Smooth muscle cell (in vitro differentiated cells): ENCODE results near the gene NELL1. TPM values are rescaled to one million over a fixed set of nuclear protein-coding genes. Genes with fewer than 3 reads are reported as not detected.

Experiments
- DNase-seq: peaks from one replicate; lab custom pipeline; 2025; ENCODE audit not compliant: unreplicated experiment; lab: John Stamatoyannopoulos, UW
- H2AFZ ChIP-seq: fragments of 200-600 bp; sonication (generic); 2 replicates; pipeline ENCODE4 v1.6.0; 2016; ENCODE audit warnings: antibody characterized with exemption, low read depth, mild to moderate bottlenecking
- H3F3A ChIP-seq: fragments of 200-600 bp; sonication (generic); 2 replicates; pipeline ENCODE4 v1.6.0; 2017; ENCODE audit warnings: antibody characterized with exemption, low read depth
- H3K27ac ChIP-seq: fragments of 200-600 bp; sonication (generic); 2 replicates; pipeline ENCODE4 v1.5.1; 2016; ENCODE audit warnings: low read depth, mild to moderate bottlenecking
- H3K27me3 ChIP-seq: fragments of 200-600 bp; sonication (generic); 2 replicates; pipeline ENCODE4 v1.6.1; 2016; ENCODE audit warnings: low read depth, mild to moderate bottlenecking
- H3K36me3 ChIP-seq: fragments of 200-600 bp; sonication (generic); 2 replicates; pipeline ENCODE4 v1.5.1; 2016; ENCODE audit warnings: low read depth
- H3K4me1 ChIP-seq: fragments of 200-600 bp; sonication (generic); 2 replicates; pipeline ENCODE4 v1.5.1; 2016; ENCODE audit warnings: low read depth
- H3K4me2 ChIP-seq: fragments of 200-600 bp; sonication (generic); 2 replicates; pipeline ENCODE4 v1.6.0; 2016; ENCODE audit warnings: mild to moderate bottlenecking
- H3K4me3 ChIP-seq: fragments of 200-600 bp; sonication (generic); 2 replicates; pipeline ENCODE4 v1.5.1; 2016; ENCODE audit warnings: mild to moderate bottlenecking
- H3K79me2 ChIP-seq: fragments of 200-600 bp; sonication (generic); 2 replicates; pipeline ENCODE4 v1.6.0; 2016; ENCODE audit warnings: low read depth, mild to moderate bottlenecking
- H3K9ac ChIP-seq: fragments of 200-600 bp; sonication (generic); 2 replicates; pipeline ENCODE4 v1.6.0; 2016; ENCODE audit warnings: low read depth
- H3K9me3 ChIP-seq: fragments of 200-600 bp; sonication (generic); replicated peaks from 2 replicates; pipeline ENCODE4 v1.5.1; 2016; ENCODE audit warnings: low read depth
- H4K20me1 ChIP-seq: fragments of 200-600 bp; sonication (generic); 2 replicates; pipeline ENCODE4 v1.6.0; 2016; ENCODE audit warnings: low read depth
- CTCF ChIP-seq: fragments of 200-600 bp; sonication (generic); IDR thresholded peaks from 2 replicates; pipeline ENCODE4 v1.5.1; 2017; ENCODE audit warnings: borderline replicate concordance, mild to moderate bottlenecking, antibody characterized with exemption; ENCODE audit not compliant: insufficient read depth, poor library complexity, severe bottlenecking
- WGBS: methylation state at CpG from one replicate; pipeline ENCODE4 v1.1.7; 2016; ENCODE audit warnings: low lambda C conversion rate; 5-methylcytosine and 5-hydroxymethylcytosine counted together
- polyA plus RNA-seq: library from polyadenylated mRNA; unstranded; fragments of >200 nt; fragmentation: Nextera tagmentation; extraction: Ambion mirVana; gene quantifications from 2 replicates; pipeline ENCODE4 v1.2.1, GENCODE V29; 2016
- total RNA-seq: library from RNA; depleted of rRNA; stranded (reverse); fragments of >200 nt; gene quantifications from 2 replicates; pipeline ENCODE4 v1.2.3, GENCODE V29; 2014

The NELL1 gene
- total and polyA plus RNA-seq, 2 experiments from 2014 or later: not detected

- Histone ChIP-seq H3K27me3 (no peaks in the 10 kb centered on the region), H3K4me2 (no peak overlapping the region), H3K4me1 (no peaks in the 10 kb centered on the region), H3K79me2 (no peaks in the 10 kb centered on the region), H3K36me3 (no peaks in the 10 kb centered on the region), H3K27ac (no peak overlapping the region), H4K20me1 (no peaks in the 10 kb centered on the region), H3F3A (no peaks in the 10 kb centered on the region), H3K4me3 (no peak overlapping the region), H3K9me3 (no peaks in the 10 kb centered on the region), H2AFZ (no peak overlapping the region), H3K9ac (no peak overlapping the region)
- no peak for TF ChIP-seq CTCF
- 81% methylated on average over 2 of the region's 2 CpGs for WGBS
- DNase-seq: no peak
Observed at GRCh38 chr11:21059879-21060278, 390.5 kb downstream of the NELL1 start.

- no peak overlapping the region for H3K9ac ChIP-seq
- no peaks in the 10 kb centered on the region for H3K79me2 ChIP-seq
- no peaks in the 10 kb centered on the region for H3K9me3 ChIP-seq
- WGBS: 73% methylated on average over 2 of the region's 2 CpGs
- no peak overlapping the region for H2AFZ ChIP-seq
- no peak for DNase-seq
- no peaks in the 10 kb centered on the region for H4K20me1 ChIP-seq
- H3K27me3 ChIP-seq: no peaks in the 10 kb centered on the region
- peaks cover 3% of the 10 kb centered on the region for H3K4me1 ChIP-seq
- H3K4me2 ChIP-seq: no peak overlapping the region
- H3K36me3 ChIP-seq: no peaks in the 10 kb centered on the region
- TF ChIP-seq CTCF: no peak
- H3K4me3 ChIP-seq: no peak overlapping the region
- H3K27ac ChIP-seq: no peak overlapping the region
- H3F3A ChIP-seq: no peaks in the 10 kb centered on the region
Observed at GRCh38 chr11:21066030-21066429, 396.6 kb downstream of the NELL1 start.

- Histone ChIP-seq H4K20me1 (no peaks in the 10 kb centered on the region), H2AFZ (no peak overlapping the region), H3K4me3 (no peak overlapping the region), H3K36me3 (no peaks in the 10 kb centered on the region), H3K79me2 (no peaks in the 10 kb centered on the region), H3F3A (no peaks in the 10 kb centered on the region), H3K9ac (no peak overlapping the region), H3K4me1 (peaks cover 8% of the 10 kb centered on the region), H3K4me2 (no peak overlapping the region), H3K27ac (no peak overlapping the region), H3K9me3 (no peaks in the 10 kb centered on the region), H3K27me3 (no peaks in the 10 kb centered on the region)
- WGBS: 84% methylated on average over 3 of the region's 3 CpGs
- TF ChIP-seq CTCF: no peak
- DNase-seq: no peak
Observed at GRCh38 chr11:21068886-21069285, 399.5 kb downstream of the NELL1 start.

GRCh38 chr11:21069909-21070308 lies 400.5 kb downstream of the NELL1 start:
- WGBS: 82% methylated on average over 5 of the region's 5 CpGs
- DNase-seq: no peak
- no peak overlapping the region for H2AFZ ChIP-seq
- H3K4me3 ChIP-seq: no peak overlapping the region
- H3K36me3 ChIP-seq: no peaks in the 10 kb centered on the region
- no peaks in the 10 kb centered on the region for H3K9me3 ChIP-seq
- no peak overlapping the region for H3K9ac ChIP-seq
- no peaks in the 10 kb centered on the region for H4K20me1 ChIP-seq
- no peak overlapping the region for H3K27ac ChIP-seq
- no peaks in the 10 kb centered on the region for H3K79me2 ChIP-seq
- H3K27me3 ChIP-seq: no peaks in the 10 kb centered on the region
- peaks cover 14% of the 10 kb centered on the region for H3K4me1 ChIP-seq
- no peak overlapping the region for H3K4me2 ChIP-seq
- TF ChIP-seq CTCF: no peak
- H3F3A ChIP-seq: no peaks in the 10 kb centered on the region
